K562 (cell line): ENCODE data around the gene TMEM217. TPM values are rescaled to one million over a fixed set of nuclear protein-coding genes. Genes with fewer than 3 reads are reported as not detected.

Source experiments
- BRD9 ChIP-seq: fragments of 450-650 bp; IDR thresholded peaks from 2 replicates; pipeline ENCODE4 v1.6.1; 2018; ENCODE audit warnings: low read depth; ENCODE audit not compliant: partially characterized antibody
- BRF1 ChIP-seq: IDR thresholded peaks from 3 replicates; pipeline ENCODE4 v1.6.1; 2011; ENCODE audit warnings: borderline replicate concordance, mild to moderate bottlenecking; ENCODE audit not compliant: insufficient read length; ENCODE audit errors: extremely low read depth
- CBX3 ChIP-seq, 2 experiments: IDR thresholded peaks; 1 replicate in 1 of 2; 2 replicates in 1 of 2; pipeline ENCODE4 v1.6.1; 2012; ENCODE audit warnings: inconsistent platforms in 2 of 2, low read length in 2 of 2, borderline replicate concordance in 1 of 2, control low read depth in 1 of 2
- CHAMP1 ChIP-seq: fragments of 450-650 bp; IDR thresholded peaks from 2 replicates; pipeline ENCODE4 v1.6.1; 2016; ENCODE audit warnings: mild to moderate bottlenecking
- DPF2 ChIP-seq: fragments of 450-650 bp; IDR thresholded peaks from 2 replicates; pipeline ENCODE4 v1.6.1; 2016
- EP300 ChIP-seq: IDR thresholded peaks from 2 replicates; pipeline ENCODE4 v1.6.1; 2012; ENCODE audit warnings: low read length, improper control_type of control experiment
- GABPB1 ChIP-seq: sonication (generic); formaldehyde crosslinking; IDR thresholded peaks from 2 replicates; pipeline ENCODE4 v1.8.0; 2022; ENCODE audit warnings: mild to moderate bottlenecking, missing genetic modification reagents
- KLF6 ChIP-seq: fragments of 250-450 bp; sonication (Bioruptor Pico); IDR thresholded peaks from 2 replicates; pipeline ENCODE4 v1.4.0; 2020; ENCODE audit warnings: mild to moderate bottlenecking, moderate library complexity, borderline replicate concordance
- MAFK ChIP-seq: IDR thresholded peaks from 2 replicates; pipeline ENCODE4 v1.6.1; 2011; ENCODE audit warnings: low read length, improper control_type of control experiment
- MYNN ChIP-seq, 2 experiments: sonication (generic); formaldehyde crosslinking in 1 of 2; IDR thresholded peaks; 2 replicates each; pipeline versions ENCODE4 v1.5.0 to v1.6.1; 2016 to 2020; ENCODE audit warnings: antibody characterized with exemption in 1 of 2, missing genetic modification reagents in 1 of 2
- NEUROD1 ChIP-seq: fragments of 150-350 bp; IDR thresholded peaks from 2 replicates; pipeline ENCODE4 v1.6.1; 2014; ENCODE audit warnings: borderline replicate concordance, low read length, low read depth; ENCODE audit not compliant: partially characterized antibody
- POLR2B ChIP-seq: fragments of 450-650 bp; IDR thresholded peaks from 2 replicates; pipeline ENCODE4 v1.6.1; 2018; ENCODE audit warnings: low read depth; ENCODE audit not compliant: partially characterized antibody
- RCOR1 ChIP-seq, 2 experiments: IDR thresholded peaks; 2 replicates each; pipeline ENCODE4 v1.6.1; 2012; ENCODE audit warnings: low read depth in 2 of 2, low read length in 2 of 2, borderline replicate concordance in 1 of 2, improper control_type of control experiment in 1 of 2
- SRF ChIP-seq, 2 experiments: fragments of 250-450, 450-650 bp in 1 of 2; sonication (Bioruptor Pico) in 1 of 2; sonication (generic) in 1 of 2; formaldehyde crosslinking; IDR thresholded peaks; 2 replicates each; pipeline versions ENCODE4 v1.5.0 to v1.5.1; 2020 to 2022; ENCODE audit warnings: mild to moderate bottlenecking in 1 of 2, missing genetic modification reagents in 1 of 2
- THAP7 ChIP-seq: fragments of 250-450 bp; sonication (Bioruptor Pico); IDR thresholded peaks from 2 replicates; pipeline ENCODE4 v1.5.0; 2021
- ZEB2 ChIP-seq: fragments of 450-650 bp; IDR thresholded peaks from 2 replicates; pipeline ENCODE4 v1.6.1; 2016
- ZFPM2 ChIP-seq: fragments of 250-450 bp; sonication (Bioruptor Pico); IDR thresholded peaks from 2 replicates; pipeline ENCODE4 v1.5.1; 2022; ENCODE audit warnings: mild to moderate bottlenecking
- ZNF263 ChIP-seq: sonication (generic); formaldehyde crosslinking; IDR thresholded peaks from 2 replicates; pipeline ENCODE4 v1.8.0; 2022; ENCODE audit warnings: mild to moderate bottlenecking, missing genetic modification reagents, borderline replicate concordance
- ZNF324 ChIP-seq: fragments of 250-450 bp; sonication (Bioruptor Pico); IDR thresholded peaks from 2 replicates; pipeline ENCODE4 v1.4.0; 2020; ENCODE audit warnings: mild to moderate bottlenecking
- ZNF589 ChIP-seq: fragments of 200-800 bp; sonication (Bioruptor generic); IDR thresholded peaks from 2 replicates; pipeline ENCODE4 v1.6.1; 2016; ENCODE audit warnings: low read depth, missing genetic modification characterization, missing compliant biosample characterization
- ZNF592 ChIP-seq: fragments of 450-650 bp; IDR thresholded peaks from 2 replicates; pipeline ENCODE4 v1.6.1; 2017; ENCODE audit warnings: antibody characterized with exemption, mild to moderate bottlenecking
- polyA plus RNA-seq, 8 experiments: library from polyadenylated mRNA; depleted of rRNA in 4 of 8; stranded (reverse) in 5 of 8; unstranded in 3 of 8; fragments of >200 nt; fragmentation: Nextera tagmentation in 2 of 8; fragmentation: Illumina TruSeq in 1 of 8; extraction: Ambion mirVana in 2 of 8; extraction: Trizol in 1 of 8; gene quantifications; 2 replicates each; pipeline versions ENCODE4 v1.2.1 to v1.2.3, GENCODE V29; 2011 to 2014; ENCODE audit warnings: inconsistent platforms in 1 of 8, missing spikeins in 1 of 8
- total RNA-seq, 7 experiments: library from RNA; depleted of rRNA in 6 of 7; stranded (reverse); fragments of >200 nt in 6 of 7; fragmentation: Illumina TruSeq in 2 of 7; extraction: Trizol in 2 of 7; gene quantifications; 2 replicates each; pipeline versions ENCODE4 v1.2.1 to v1.2.3, GENCODE V29; 2011 to 2021; ENCODE audit warnings: low replicate concordance in 1 of 7

TMEM217 gene
- total and polyA plus RNA-seq, 9 of the 15 experiments (the other 6 are each of a cell fraction or from before 2014, with no cell fraction given) = 1.3 to 8.0 (median 1.9) TPM

DNA sequence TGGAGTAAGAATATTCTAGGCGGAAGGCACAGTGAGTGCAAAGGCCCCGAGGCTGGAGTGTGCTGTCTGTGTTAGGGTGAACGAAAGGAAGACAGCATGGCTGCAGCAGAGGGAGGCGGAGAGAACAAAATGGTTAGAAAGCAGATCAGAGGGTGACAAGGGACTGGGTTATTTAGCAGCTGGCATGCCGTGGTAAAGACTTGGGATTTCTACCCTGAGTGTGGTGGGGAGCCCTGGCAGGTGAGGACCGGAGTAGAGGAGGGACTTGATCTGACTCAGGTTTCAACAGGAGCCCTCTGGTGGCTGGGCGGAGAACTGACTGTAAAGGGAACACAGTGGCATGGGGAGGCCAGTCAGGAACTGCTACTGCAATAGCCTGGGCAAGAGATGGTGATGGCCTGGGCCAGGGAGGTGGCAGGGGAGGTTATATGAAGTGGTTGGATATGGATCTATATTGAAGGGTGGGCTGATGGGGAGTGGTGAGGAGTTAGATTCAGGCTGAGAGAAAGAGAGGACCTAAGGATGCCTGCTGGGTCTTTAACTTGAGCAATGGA, 50.0 kb downstream of the TMEM217 start (continued):
- TF ChIP-seq ZNF324 = no peak
- peak; percentile 99 for TF ChIP-seq ZNF592
- TF ChIP-seq ZFPM2 (CRISPR knock-in tag) = no peak
- peak; percentile 34; the same call in 1 of the 2 replicates for TF ChIP-seq EP300
- TF ChIP-seq RCOR1 (IDR thresholded peaks at IDR 0.05; ENCODE audit: borderline replicate concordance in 1 of 2, low read depth in 2 of 2, low read length in 2 of 2) = peak in 1 of 2 experiments; percentile 80; a peak in 2 of 4 replicates
- TF ChIP-seq NEUROD1 = peak; percentile 57
- peak; percentile 59; the same call in 1 of the 2 replicates for TF ChIP-seq ZEB2
- TF ChIP-seq CBX3 (IDR thresholded peaks at IDR 0.05; ENCODE audit: borderline replicate concordance in 1 of 2, low read length in 2 of 2) = peak in 1 of 2 experiments; percentile 52; a peak in 1 of 3 replicates
- 0 out of 4 replicates have a peak, but pooled peaks of 1 of the 2 experiments have one; percentile 7 for TF ChIP-seq SRF (CRISPR knock-in tag; IDR thresholded peaks at IDR 0.05)
- no peak for TF ChIP-seq BRF1
- peak; percentile 40; the same call in 1 of the 2 replicates for TF ChIP-seq KLF6 (CRISPR knock-in tag)
- TF ChIP-seq CHAMP1 = no peak; the same call in 1 of the 2 replicates
- TF ChIP-seq MYNN (IDR thresholded peaks at IDR 0.05) = peak; percentile 77
- TF ChIP-seq MYNN (CRISPR knock-in tag; IDR thresholded peaks at IDR 0.05) = no peak
- TF ChIP-seq BRD9 = peak; percentile 98
- peak; percentile 16 for TF ChIP-seq POLR2B
- TF ChIP-seq ZNF589 (CRISPR knock-in tag) = 0 out of 2 replicates have a peak, but pooled peaks have one; percentile 33
- peak; percentile 81; the same call in 1 of the 2 replicates for TF ChIP-seq ZNF263 (CRISPR knock-in tag)
- TF ChIP-seq MAFK = no peak
- TF ChIP-seq DPF2 = peak; percentile 58; the same call in 1 of the 2 replicates
- TF ChIP-seq THAP7 (CRISPR knock-in tag) = no peak
- TF ChIP-seq GABPB1 (CRISPR knock-in tag) = no peak; the same call in 1 of the 2 replicates
